ENCODE measurements around the gene TBC1D1.

TBC1D1 gene

GRCh38 chr4:38181286-38181685, 290.4 kb downstream of the TBC1D1 start:
- Histone ChIP-seq H3K4me3 (ENCODE audit: extremely low read depth, insufficient read depth, low read length, poor library complexity, severe bottlenecking) (no peak overlapping the region), H3K9me3 (ENCODE audit: control insufficient read depth, low read length) (peaks cover 3% of the 10 kb centered on the region), H3K36me3 (ENCODE audit: control insufficient read depth, insufficient read depth, low read length) (no peaks in the 10 kb centered on the region), H3K4me1 (ENCODE audit: control insufficient read depth, insufficient read depth, low read length, poor library complexity, severe bottlenecking) (no peaks in the 10 kb centered on the region), H3K27ac (ENCODE audit: low read depth, low read length, severe bottlenecking) (no peak overlapping the region)
- WGBS, 2 experiments (ENCODE audit: insufficient coverage in 2 of 2), result 94 to 96% methylated on average over 2 to 3 of the region's 3 CpGs

GRCh38 chr4:38182334-38182998, 291.6 kb downstream of the TBC1D1 start:
- no peaks in the 10 kb centered on the region for H3K36me3 ChIP-seq (ENCODE audit: control insufficient read depth, insufficient read depth, low read length)
- no peaks in the 10 kb centered on the region for H3K4me1 ChIP-seq (ENCODE audit: control insufficient read depth, insufficient read depth, low read length, poor library complexity, severe bottlenecking)
- 96 to 99% methylated on average over 20 to 35 of the region's 40 CpGs for WGBS, 2 experiments (ENCODE audit: insufficient coverage in 2 of 2)
- H3K4me3 ChIP-seq (ENCODE audit: extremely low read depth, insufficient read depth, low read length, poor library complexity, severe bottlenecking), result no peak overlapping the region
- peaks cover 3% of the 10 kb centered on the region for H3K9me3 ChIP-seq (ENCODE audit: control insufficient read depth, low read length)
- no peak overlapping the region for H3K27ac ChIP-seq (ENCODE audit: low read depth, low read length, severe bottlenecking)

GRCh38 chr4:38184404-38184803, 293.5 kb downstream of the TBC1D1 start:
- peaks cover 6% of the 10 kb centered on the region for H3K9me3 ChIP-seq (ENCODE audit: control insufficient read depth, low read length)
- H3K36me3 ChIP-seq (ENCODE audit: control insufficient read depth, insufficient read depth, low read length), result no peaks in the 10 kb centered on the region
- WGBS, 2 experiments (ENCODE audit: insufficient coverage in 2 of 2), result 80 to 94% methylated on average over 6 of the region's 8 CpGs
- H3K4me1 ChIP-seq (ENCODE audit: control insufficient read depth, insufficient read depth, low read length, poor library complexity, severe bottlenecking), result peaks cover 4% of the 10 kb centered on the region
- no peak overlapping the region for H3K4me3 ChIP-seq (ENCODE audit: extremely low read depth, insufficient read depth, low read length, poor library complexity, severe bottlenecking)
- no peak overlapping the region for H3K27ac ChIP-seq (ENCODE audit: low read depth, low read length, severe bottlenecking)

GRCh38 chr4:38185406-38186144, 294.7 kb downstream of the TBC1D1 start:
- H3K4me1 ChIP-seq (ENCODE audit: control insufficient read depth, insufficient read depth, low read length, poor library complexity, severe bottlenecking), result peaks cover 10% of the 10 kb centered on the region
- 96% methylated on average over 2 to 5 of the region's 5 CpGs for WGBS, 2 experiments (ENCODE audit: insufficient coverage in 2 of 2)
- no peaks in the 10 kb centered on the region for H3K36me3 ChIP-seq (ENCODE audit: control insufficient read depth, insufficient read depth, low read length)
- H3K4me3 ChIP-seq (ENCODE audit: extremely low read depth, insufficient read depth, low read length, poor library complexity, severe bottlenecking), result no peak overlapping the region
- peaks cover 6% of the 10 kb centered on the region for H3K9me3 ChIP-seq (ENCODE audit: control insufficient read depth, low read length)
- no peak overlapping the region for H3K27ac ChIP-seq (ENCODE audit: low read depth, low read length, severe bottlenecking)

- peaks cover 14% of the 10 kb centered on the region for H3K4me1 ChIP-seq (ENCODE audit: control insufficient read depth, insufficient read depth, low read length, poor library complexity, severe bottlenecking)
- H3K4me3 ChIP-seq (ENCODE audit: extremely low read depth, insufficient read depth, low read length, poor library complexity, severe bottlenecking), result no peak overlapping the region
- H3K9me3 ChIP-seq (ENCODE audit: control insufficient read depth, low read length), result peaks cover 6% of the 10 kb centered on the region
- 97 to 98% methylated on average over 8 to 9 of the region's 9 CpGs for WGBS, 2 experiments (ENCODE audit: insufficient coverage in 2 of 2)
- H3K36me3 ChIP-seq (ENCODE audit: control insufficient read depth, insufficient read depth, low read length), result no peaks in the 10 kb centered on the region
- no peak overlapping the region for H3K27ac ChIP-seq (ENCODE audit: low read depth, low read length, severe bottlenecking)
These were observed 297.3 kb downstream of the TBC1D1 start for GRCh38 chr4:38188136-38188535.

GRCh38 chr4:38188631-38189101, 297.8 kb downstream of the TBC1D1 start:
- H3K4me1 ChIP-seq (ENCODE audit: control insufficient read depth, insufficient read depth, low read length, poor library complexity, severe bottlenecking), result peaks cover 14% of the 10 kb centered on the region
- no peaks in the 10 kb centered on the region for H3K36me3 ChIP-seq (ENCODE audit: control insufficient read depth, insufficient read depth, low read length)
- 89 to 92% methylated on average over 7 to 12 of the region's 12 CpGs for WGBS, 2 experiments (ENCODE audit: insufficient coverage in 2 of 2)
- peaks cover 6% of the 10 kb centered on the region for H3K9me3 ChIP-seq (ENCODE audit: control insufficient read depth, low read length)
- no peak overlapping the region for H3K4me3 ChIP-seq (ENCODE audit: extremely low read depth, insufficient read depth, low read length, poor library complexity, severe bottlenecking)
- no peak overlapping the region for H3K27ac ChIP-seq (ENCODE audit: low read depth, low read length, severe bottlenecking)
